Measurements from ENCODE around the gene BCAS3.
A peak's percentile ranks its signal among the peaks of the same experiment; 100 is the strongest.

BCAS3 gene

DNA sequence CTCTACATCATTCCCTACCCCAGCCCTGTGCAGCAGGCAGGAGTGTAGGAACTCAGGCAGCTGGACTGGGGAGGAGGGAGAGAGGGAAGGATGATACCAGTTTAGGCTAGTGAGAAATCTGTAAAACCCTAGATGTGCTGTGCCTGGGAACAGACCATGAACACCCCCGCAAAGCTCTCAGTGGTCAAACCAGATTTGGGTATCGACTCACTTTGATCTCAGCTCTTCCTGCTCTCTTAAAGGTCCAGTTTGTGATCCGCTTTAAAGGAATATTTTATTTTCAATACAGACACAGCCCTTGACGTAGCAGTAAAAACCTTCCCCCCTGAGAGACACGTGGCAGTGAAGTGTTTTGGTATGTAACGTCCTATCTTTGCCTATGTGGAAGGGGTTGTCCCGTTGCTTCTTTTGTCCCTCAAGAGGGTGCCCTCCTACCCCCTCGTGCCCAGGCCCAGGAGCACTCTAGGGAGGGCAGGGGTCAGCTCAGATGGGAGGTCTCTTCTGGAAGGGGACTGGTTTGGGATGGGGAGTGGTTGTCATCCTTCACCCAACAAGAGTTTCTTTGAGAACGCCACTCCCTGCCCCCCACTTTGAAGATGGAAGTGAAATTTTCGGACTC is 702.7 kb downstream of the BCAS3 start:
- DNase-seq: no peak

DNA sequence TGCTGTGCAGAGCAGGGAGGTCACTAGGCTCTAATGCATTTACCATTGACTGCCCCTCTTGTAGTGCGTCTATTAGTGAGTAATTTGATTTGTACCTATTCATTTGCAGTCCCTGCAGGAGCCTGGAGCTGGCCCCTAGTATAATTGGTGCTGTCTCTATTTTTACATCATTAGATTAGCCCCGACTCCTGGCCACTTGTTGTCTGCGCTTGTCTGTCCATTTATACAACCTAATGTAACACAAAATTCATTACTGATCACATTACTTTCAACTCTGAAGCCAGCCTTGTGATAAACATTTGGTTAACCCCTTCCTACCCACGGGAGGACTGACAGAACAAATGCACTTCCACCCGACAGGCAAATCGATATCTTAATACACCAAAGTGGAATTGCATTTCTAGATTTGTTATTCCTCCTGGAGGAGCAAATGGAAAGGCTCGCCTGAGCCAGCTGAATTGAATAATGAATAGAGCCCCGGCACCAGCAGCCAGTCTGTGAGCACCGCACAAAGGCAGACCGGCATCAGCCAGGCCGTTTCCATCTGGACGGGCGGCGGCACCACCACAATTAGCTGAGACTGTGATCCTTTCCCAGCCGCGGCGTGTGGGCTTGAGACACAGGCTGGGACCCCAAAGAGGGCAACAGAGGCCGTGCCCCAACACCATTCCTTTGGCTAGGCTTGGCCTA is 703.3 kb downstream of the BCAS3 start:
- no peak for DNase-seq

DNA sequence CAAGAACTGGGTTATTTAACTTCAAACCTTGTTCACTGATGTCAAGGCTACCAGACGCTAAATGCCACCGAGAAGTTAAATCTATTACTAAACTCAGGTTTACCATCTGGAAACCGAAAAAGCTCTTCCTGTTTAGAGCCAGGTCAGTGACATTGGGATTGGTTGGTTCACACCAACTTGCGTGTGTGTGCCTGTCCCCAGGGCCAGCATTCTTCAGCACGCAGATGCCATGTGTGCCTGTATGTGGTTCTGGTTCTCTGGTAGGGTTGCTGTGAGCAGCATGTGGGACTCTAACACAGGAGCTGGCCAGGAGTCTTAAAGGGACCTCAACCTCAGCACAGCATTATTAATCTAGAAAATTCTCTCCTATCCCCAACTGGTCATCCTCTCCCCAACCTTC is 703.9 kb downstream of the BCAS3 start:
- DNase-seq: no peak

- no peak for DNase-seq
These were observed 705.4 kb downstream of the BCAS3 start for GRCh38 chr17:61382796-61383688.

DNA sequence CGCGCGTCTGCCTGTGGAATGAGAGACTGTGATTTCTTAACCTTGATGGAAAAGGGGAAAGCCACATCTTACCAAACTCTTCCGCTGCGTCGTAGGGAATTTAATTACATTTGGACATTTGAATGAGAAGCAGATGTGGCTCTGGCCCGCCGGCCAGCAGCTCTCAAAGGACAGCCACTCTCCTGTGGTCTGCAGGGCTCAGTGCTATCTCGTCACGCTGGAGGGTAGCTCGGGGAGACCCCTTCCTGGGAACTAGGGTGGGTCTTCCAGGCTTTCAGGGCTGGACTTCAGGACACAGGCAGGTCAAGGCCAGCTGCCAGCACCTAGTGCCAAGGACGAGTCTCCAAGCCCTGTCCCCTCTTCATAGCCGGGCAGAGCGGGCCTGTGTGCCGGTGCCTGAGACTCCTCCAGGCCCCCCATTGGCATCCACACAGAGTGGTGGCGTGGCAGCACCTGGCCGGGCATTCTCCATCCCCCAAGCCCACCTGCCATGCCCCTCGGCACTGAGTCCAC is 706.1 kb downstream of the BCAS3 start:
- DNase-seq: no peak

DNA sequence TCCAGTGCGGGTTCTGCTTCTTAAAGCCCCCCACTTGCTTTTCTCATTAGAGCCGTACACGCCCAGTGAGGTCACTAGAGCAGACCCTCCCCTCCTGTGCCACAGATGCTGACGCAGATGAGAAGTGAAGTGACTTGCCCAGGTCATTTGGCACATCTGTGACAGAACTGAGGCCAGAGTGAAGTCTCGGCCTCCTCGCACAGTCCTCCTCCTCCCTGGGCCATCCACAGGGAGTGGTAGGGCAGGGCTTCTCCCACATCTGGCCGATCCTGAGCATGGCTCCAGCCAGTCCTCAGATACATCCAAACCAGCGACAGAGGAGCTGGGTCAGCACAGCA is 706.7 kb downstream of the BCAS3 start:
- DNase-seq: no peak

DNA sequence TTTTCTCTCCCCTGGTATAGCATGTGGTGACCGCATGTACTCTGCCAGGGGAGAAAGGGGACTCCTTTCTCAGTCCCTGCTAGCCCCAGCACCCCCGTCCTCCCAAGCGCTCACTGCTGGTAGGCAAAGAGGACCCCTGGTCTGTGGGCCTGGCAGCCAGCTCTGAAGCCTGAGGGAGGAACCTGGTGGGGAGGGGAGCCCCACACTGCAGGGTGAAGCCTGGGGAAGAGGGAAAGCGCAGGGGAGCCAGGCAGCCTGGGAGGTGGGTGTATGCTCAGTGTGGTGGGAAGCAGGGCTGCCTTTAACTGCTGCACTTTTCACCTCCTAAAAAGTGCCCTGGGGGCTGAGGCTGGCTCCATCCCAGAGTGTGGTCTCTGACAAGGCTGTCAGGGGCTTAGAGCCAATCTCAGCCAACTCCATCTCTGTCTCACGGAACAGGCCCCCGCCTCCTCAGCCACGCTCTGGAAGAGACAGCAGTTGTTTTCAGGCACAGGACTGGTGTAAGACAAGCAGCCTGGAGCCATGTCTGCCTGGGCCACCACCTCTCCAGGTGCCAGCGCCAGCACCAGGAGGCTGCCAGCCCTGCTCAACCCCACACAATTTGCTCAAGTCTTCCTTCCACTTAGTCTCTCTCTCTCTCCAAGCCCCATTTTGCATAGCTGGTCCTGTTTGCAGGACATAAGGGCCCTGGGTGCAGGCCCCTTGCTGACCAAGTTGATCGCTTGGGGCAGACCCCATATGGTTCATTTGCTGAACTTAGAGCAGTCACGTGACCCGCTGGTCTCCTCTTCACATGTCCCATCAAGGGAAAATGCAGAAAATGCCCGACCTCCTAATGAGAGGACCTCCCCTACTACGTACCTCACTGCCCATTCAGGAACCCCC is 707.3 kb downstream of the BCAS3 start:
- peak; percentile 86 for DNase-seq

- DNase-seq: no peak
These were observed 708.1 kb downstream of the BCAS3 start for GRCh38 chr17:61385577-61386236.

DNA sequence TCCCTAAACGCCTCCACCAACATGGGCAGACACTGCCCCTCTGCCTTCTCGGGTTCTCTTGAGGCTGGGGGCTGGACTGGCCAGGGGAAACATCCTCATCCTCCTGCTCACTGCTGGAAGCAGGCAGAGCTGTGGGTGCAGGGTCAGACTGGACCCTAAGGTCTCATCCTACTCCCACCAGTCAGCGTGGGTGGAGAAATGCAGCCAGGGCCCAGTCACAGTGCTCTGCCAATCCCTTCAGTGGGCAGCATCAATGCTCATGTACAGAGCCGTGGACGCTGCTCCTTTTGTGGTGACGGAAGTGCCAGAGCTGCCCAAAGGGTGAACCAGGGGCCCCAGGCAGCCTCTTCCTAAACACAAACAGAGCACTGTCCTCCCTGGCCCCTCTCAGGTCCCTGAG is 708.6 kb downstream of the BCAS3 start:
- DNase-seq: no peak

DNA sequence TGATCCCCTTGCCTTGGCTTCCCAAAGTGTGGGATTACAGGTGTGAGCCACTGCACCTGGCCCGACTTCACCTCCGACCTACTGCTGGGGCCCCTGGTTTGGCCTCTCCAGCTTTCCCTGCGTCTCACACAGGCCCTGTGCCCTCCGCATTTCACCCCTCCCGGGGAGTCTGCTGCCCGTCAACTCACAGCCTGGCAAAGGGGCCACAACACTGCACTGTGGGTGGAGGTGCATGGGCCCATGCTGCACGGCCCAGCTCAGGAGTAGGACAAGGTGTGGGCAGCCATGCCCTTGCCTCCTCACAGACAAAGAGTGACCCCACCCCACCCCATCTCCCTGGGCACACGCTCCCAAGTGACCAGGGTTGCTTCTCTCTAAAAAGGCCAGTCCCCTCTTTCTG is 709.4 kb downstream of the BCAS3 start:
- no peak for DNase-seq

DNA sequence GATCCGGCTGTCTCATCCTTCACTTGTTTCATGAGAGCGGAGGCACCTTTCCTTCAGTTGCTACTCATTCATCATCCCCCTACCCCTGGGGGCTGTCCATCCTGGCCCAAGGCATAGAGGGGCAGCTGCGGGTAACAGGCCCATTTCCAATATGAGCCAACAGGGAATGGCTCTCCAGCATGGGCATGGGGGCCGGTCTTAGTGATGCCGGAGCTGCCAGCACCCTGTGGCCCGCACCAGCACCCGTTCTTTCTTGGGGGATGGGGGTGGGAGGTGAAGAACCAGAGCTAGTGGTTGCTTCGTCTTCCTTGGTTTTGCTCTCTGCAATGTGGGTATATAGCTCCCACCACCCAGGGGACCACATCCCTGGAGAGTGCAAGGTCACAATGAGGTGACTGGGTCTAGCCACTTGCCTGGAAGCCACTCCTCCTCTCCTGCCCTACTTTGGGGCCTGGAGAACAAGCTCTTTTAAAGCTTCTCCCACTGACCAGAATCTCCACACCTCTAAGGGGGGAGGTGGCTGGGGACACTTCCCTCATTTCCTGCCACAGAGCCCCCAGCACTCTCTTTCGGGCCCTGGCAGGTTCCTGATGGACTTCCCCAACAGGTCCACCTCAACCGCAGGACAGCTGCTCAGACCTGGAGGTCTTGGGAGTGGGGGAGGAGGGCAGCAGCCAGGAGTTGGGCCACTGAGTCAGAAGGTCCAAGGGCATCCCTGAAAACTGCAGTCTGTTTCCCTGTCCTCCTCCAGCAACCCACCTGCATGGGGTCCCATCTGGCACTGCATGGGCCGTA is 710.1 kb downstream of the BCAS3 start:
- DNase-seq: no peak

DNA sequence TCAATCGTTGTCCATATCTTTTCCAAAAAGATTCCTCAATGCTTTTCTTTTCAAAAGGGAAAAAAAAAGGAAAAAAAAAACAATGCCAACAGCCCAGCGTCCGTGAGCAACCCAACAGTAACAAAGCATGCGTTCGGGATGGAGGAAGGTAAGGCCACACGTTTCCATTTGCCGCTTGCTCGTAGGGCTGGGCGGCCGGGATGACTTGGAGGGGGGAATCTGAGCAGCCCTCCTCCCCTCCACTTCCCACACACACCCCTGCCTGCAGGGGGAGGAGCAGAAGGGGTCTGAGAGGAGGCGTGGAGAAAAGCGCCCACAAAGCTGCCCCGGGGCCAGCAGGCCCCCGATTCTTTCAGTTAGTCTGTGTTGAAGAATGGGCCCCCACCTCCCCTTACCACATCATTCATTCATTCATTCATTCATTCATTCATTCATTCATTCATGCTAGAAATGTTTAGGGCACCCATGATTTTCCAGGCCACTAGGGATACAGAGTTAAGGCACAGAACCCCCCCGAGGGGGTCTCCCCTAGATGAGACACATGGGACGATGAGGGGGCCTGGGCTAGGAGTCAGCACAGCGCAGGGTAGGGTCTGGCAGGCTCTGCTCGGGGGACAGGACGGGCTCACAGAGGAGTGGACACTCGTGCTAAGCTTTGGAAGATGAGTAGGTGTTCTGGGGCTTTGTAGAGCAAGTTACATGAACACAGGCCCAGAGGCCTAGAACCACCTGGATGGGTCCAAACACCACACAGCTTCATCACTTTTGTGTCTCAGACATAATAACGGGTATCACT is 711.1 kb downstream of the BCAS3 start:
- DNase-seq: no peak

DNA sequence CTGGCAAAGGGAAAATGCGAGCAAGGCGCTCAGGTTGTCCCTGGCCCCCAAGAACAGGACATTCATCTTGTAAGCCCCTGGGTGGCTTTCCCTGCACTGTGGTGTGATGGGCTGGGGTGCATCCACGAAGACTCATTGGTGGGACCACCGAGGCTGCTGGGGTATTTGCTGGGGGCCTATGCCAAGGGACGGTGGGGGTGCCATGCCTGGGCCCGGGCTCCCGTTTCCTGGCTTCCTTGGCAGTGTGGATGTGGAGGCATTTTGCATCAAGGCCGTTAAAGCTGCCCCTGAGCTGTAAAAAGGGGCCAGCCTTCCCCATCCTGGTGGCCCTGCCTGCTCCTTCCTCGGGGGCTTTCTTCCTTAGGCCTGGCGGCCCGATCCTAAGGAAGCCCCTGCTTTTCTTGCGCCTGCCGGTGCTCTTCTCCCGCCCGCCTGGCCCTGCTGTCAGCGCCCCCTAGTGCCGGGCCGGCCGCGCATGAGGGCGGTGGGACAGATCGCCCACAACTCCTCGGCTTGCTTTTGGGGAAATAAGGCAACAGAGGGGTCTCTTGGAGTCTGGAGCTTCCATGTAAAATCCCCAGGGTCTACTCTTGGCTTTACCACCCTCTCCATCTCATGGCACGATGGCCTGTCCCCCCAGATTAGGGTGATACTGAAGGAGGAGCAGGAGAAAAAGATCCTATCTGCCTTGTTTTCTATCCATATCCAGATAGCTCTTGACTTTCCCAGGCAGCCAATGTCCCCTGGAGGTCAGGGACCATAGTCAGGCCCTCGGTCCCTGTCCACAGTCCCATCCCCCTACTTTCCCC is 712.2 kb downstream of the BCAS3 start:
- peak; percentile 80 for DNase-seq

GRCh38 chr17:61390479-61390791 is 712.8 kb downstream of the BCAS3 start:
- no peak for DNase-seq

DNA sequence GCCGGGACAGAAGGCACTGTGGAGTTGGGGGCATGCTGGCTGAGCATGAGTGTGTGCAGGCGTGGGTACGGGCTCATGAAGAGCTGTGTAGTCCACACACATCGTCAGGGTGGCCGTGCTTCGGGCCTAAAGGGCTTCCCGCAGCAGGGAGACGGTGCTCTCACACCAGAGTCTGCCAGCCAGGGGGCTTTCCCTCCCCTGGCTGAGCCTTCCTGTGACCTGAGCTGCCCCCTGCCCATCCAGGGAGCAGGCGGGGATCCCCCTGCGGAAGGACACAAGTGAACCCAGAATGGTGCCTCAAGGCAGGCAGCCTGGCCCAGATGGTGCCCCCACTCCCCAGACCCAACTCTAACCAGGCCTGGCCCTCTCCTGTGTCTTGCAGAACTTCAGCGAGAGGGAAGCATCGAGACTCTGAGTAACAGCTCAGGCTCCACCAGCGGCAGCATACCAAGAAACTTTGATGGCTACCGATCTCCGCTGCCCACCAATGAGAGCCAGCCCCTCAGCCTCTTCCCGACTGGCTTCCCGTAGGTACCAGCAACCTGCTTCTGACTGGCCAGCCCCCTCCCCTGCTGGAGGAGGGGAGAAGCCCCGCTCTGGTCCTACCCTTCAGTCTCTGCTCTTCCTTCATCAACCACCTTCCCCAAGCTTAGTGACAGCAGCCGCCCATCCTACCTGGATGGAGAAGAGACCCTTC is 714.1 kb downstream of the BCAS3 start:
- no peak for DNase-seq

DNA sequence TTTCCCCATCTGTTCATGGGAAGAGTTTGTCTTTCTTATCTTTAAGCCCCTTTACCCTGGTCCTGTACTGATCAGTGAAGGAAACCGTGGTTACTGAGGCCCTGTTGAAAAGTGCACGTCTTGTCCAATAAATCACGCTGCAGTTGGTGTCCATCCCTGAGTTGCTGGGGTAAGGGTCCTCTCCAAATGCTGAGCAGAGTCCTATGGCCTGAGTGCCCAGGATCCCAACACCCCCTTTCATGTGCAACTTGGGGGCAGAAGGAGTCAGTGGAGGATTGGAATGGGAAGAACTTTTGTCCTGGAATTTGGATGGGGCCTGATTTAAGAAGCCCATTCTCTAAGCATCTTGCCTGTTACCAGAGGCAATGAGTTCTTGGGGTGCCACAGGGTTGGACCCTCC is 715.0 kb downstream of the BCAS3 start:
- no peak for DNase-seq

DNA sequence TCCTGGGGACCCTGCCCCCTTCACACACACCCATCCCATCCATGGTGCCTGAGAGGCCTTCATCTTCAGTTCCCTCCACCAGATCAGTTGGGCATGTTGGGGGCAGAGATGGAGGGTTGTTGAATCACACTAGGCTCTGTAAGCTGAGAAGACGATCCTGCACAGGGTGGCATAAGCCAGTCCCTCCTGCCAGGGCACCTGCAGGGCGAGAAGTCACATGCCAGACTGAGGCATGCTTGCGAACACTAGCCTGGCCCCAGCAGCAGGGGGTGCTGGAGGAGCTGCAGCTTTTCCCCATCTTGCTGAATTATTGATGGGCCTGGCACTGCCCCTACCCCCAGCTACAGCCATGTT is 715.9 kb downstream of the BCAS3 start:
- no peak for DNase-seq

GRCh38 chr17:61393904-61394629 is 716.4 kb downstream of the BCAS3 start:
- DNase-seq: peak; percentile 90
